Upper lobe of left lung (tissue), 6 donors: Measurements from ENCODE around the gene GTF2IRD1. TPM values are rescaled to one million over a fixed set of nuclear protein-coding genes. Genes with fewer than 3 reads are reported as not detected.

Experiments
- ATAC-seq, 2 donors: fragments of 200-7000 bp; cut with Tn5 transposase; one replicate each; pipeline ENCODE4 v1.9.1; 2022; ENCODE audit warnings: mild to moderate bottlenecking in 2 of 2, moderate library complexity in 2 of 2; ENCODE audit not compliant: low FRiP score in 2 of 2
- DNase-seq, 2 donors: peaks; one replicate each; pipeline ENCODE4 v3.0.0-alpha.2; 2019 to 2020
- H3K27ac ChIP-seq, 4 donors: fragments of 200-600 bp; sonication (generic); one replicate each; pipeline ENCODE4 v1.5.1; 2016 to 2019
- H3K27me3 ChIP-seq, 4 donors: fragments of 200-600 bp; sonication (generic); one replicate each; pipeline ENCODE4 v1.5.1; 2017 to 2019
- H3K36me3 ChIP-seq, 4 donors: fragments of 200-600 bp; sonication (generic); one replicate each; pipeline ENCODE4 v1.5.1; 2016 to 2019
- H3K4me1 ChIP-seq, 4 donors: fragments of 200-600 bp; sonication (generic); one replicate each; pipeline ENCODE4 v1.5.1; 2018 to 2019
- H3K4me3 ChIP-seq, 4 donors: fragments of 200-600 bp; sonication (generic); one replicate each; pipeline ENCODE4 v1.5.1; 2017 to 2019; ENCODE audit warnings: mild to moderate bottlenecking in 2 of 4, moderate library complexity in 1 of 4
- H3K9me3 ChIP-seq, 4 donors: fragments of 200-600 bp; sonication (generic); one replicate each; pipeline ENCODE4 v1.5.1; 2018 to 2019
- EP300 ChIP-seq, 4 donors: sonication (generic); formaldehyde crosslinking; IDR thresholded peaks; one replicate each; pipeline ENCODE4 v1.5.1; 2017; ENCODE audit warnings: antibody characterized with exemption in 4 of 4, control low read depth in 2 of 4
- POLR2A ChIP-seq, 4 donors: fragments of 450-650 bp; IDR thresholded peaks; one replicate each; pipeline ENCODE4 v1.5.1; 2016 to 2017; ENCODE audit warnings: antibody characterized with exemption in 4 of 4, mild to moderate bottlenecking in 2 of 4
- POLR2AphosphoS5 ChIP-seq, 2 donors: sonication (generic); formaldehyde crosslinking; IDR thresholded peaks; one replicate each; pipeline ENCODE4 v1.5.1; 2017; ENCODE audit warnings: antibody characterized with exemption in 2 of 2
- WGBS, 2 donors: methylation state at CpG; one replicate each; pipeline ENCODE4 v1.1.5; 2017 to 2018; 5-methylcytosine and 5-hydroxymethylcytosine counted together
- total RNA-seq, 6 donors: library from RNA; depleted of rRNA in 4 of 6; stranded (reverse); fragments of >200 nt in 4 of 6; gene quantifications; one replicate each; pipeline versions ENCODE4 v1.1.0 to v1.2.1, GENCODE V29; 2016 to 2021
- TF ChIP-seq, protein P1 (sequence below), 6 experiments: fragments of 450-650 bp in 4 of 6; fragments of 200-600 bp in 2 of 6; sonication (generic) in 2 of 6; IDR thresholded peaks; one replicate each; pipeline ENCODE4 v1.5.1; 2016 to 2019; ENCODE audit warnings: antibody characterized with exemption in 6 of 6
- donor health status: DM: no; HTN: no; CAD: no; lungs with moderate emphysema.
- donor health status: DM: no; HTN: yes; CAD: no; lungs with severe emphysema.

The GTF2IRD1 gene
- total RNA-seq, 6 donors from 2014 or later = 16.4 to 41.9 (median 28.1) TPM

- no peak for DNase-seq
- Histone ChIP-seq H3K27me3 (no peaks in the 10 kb centered on the region), H3K4me3 (no peak overlapping the region), H3K27ac (peak overlapping the region; percentile 94 to 98 (median 96)), H3K36me3 (no peaks in the 10 kb centered on the region), H3K9me3 (no peaks in the 10 kb centered on the region), H3K4me1 (peaks cover 61 to 78% (median 71%) of the 10 kb centered on the region in 4 donors)
- 75 to 91% methylated on average over 3 to 4 of the region's 4 CpGs for WGBS, 2 donors
- no peak for TF ChIP-seq POLR2AphosphoS5 (IDR thresholded peaks at IDR 0.05)
- TF ChIP-seq EP300 (IDR thresholded peaks at IDR 0.05) = no peak
- TF ChIP-seq, protein P1, sequence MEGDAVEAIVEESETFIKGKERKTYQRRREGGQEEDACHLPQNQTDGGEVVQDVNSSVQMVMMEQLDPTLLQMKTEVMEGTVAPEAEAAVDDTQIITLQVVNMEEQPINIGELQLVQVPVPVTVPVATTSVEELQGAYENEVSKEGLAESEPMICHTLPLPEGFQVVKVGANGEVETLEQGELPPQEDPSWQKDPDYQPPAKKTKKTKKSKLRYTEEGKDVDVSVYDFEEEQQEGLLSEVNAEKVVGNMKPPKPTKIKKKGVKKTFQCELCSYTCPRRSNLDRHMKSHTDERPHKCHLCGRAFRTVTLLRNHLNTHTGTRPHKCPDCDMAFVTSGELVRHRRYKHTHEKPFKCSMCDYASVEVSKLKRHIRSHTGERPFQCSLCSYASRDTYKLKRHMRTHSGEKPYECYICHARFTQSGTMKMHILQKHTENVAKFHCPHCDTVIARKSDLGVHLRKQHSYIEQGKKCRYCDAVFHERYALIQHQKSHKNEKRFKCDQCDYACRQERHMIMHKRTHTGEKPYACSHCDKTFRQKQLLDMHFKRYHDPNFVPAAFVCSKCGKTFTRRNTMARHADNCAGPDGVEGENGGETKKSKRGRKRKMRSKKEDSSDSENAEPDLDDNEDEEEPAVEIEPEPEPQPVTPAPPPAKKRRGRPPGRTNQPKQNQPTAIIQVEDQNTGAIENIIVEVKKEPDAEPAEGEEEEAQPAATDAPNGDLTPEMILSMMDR (IDR thresholded peaks at IDR 0.05) = no peak
- TF ChIP-seq POLR2A (IDR thresholded peaks at IDR 0.05) = no peak
- ATAC-seq = no peak
These were observed 25.0 kb downstream of the GTF2IRD1 start for GRCh38 chr7:74478671-74479065.

DNA sequence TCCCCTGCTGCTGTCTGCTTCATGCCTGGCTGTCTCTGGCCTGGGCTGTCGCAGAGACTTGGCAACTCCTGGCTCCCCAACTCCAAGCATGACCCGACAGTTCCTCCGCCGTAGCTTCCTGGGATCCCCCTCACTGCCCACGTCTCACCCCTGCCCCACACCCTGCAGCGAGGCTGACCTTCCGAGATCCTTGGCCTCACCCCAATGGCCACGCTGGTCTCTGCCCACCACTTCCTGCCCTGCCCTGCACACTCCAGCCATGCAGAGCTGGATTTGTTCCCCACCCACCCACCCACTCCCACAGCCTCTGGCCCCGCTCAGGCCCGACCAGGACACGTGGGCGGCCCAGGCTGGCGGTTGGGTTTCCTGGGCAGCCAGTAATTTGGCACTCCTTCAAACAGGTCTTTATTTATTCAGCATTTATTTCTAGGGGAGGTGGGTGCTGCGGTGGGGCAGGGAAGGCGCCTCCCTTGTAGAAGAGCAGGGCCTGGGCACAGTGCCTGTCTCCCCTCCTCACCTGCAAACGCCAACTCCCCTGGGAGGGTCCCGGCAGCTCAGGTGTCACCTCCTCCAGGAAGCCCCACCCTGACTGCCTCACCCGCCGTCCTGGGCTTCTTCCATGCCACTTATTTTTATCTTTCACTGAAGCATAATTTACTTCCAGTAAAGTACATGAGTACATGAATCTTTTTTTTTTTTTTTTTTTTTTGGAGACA lies 25.5 kb downstream of the GTF2IRD1 start:
- Histone ChIP-seq H3K27me3 (no peaks in the 10 kb centered on the region), H3K4me3 (no peak overlapping the region), H3K9me3 (no peaks in the 10 kb centered on the region), H3K36me3 (no peaks in the 10 kb centered on the region), H3K27ac (peak overlapping the region; percentile 94 to 98 (median 96)), H3K4me1 (peaks cover 65 to 83% (median 76%) of the 10 kb centered on the region in 4 donors)
- TF ChIP-seq EP300 (IDR thresholded peaks at IDR 0.05) = peak in 1 of 4 donors; percentile 74
- no peak for TF ChIP-seq POLR2AphosphoS5 (IDR thresholded peaks at IDR 0.05)
- DNase-seq = peak; percentile 80 to 87
- peak; percentile 13 to 38 for ATAC-seq
- WGBS, 2 donors = 25% methylated on average over 13 to 18 of the region's 19 CpGs

DNA sequence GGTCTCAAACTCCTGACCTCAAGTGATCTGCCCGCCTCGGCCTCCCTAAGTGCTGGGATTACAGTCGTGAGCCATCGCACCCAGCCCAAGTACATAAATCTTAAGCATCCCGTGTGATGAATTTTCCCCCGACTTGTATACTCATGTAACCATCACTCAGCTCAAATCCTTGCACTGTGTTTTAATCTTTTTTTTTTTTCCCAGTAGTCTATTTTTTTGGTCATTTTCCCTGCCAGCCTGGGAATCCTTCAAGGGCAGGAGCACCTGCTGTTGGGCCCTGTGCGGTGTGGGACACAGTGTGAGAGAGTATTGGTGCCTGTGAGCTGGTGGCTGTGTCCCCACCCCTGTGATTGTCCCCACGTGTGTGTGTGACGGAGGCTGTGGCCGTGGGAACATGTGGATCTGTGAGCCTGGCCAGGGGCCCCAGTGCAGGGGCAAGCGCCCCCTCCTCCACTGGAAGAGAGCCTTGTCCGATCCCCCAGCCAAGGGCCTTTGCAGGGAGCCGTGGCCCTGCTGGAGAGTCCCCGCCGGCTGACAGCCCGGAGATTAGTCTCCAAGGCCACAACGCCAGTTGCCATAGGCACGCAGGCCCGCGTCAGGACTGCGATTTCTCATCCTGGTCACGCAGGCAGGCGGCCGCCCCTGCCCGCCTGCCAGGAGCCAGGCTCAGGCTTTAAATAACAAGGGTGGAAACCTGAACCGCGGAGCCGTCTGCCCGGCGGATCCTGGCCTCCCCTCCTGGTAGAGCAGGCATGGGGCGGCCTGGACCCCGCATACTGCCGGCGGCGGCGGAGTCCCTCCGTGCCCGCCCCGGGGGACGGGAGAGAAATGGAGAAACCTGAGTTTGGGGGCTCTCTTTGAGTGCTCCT lies 26.5 kb downstream of the GTF2IRD1 start:
- H3K36me3 ChIP-seq = no peaks in the 10 kb centered on the region
- peaks cover 65 to 83% (median 78%) of the 10 kb centered on the region in 4 donors for H3K4me1 ChIP-seq
- TF ChIP-seq, protein P1 (IDR thresholded peaks at IDR 0.05) = peak in 1 of 6 experiments; percentile 9
- peak in 1 of 4 donors; percentile 52 for TF ChIP-seq EP300 (IDR thresholded peaks at IDR 0.05)
- peak in 3 of 4 donors; percentile 29 to 70 (median 56) for TF ChIP-seq POLR2A (IDR thresholded peaks at IDR 0.05)
- TF ChIP-seq POLR2AphosphoS5 (IDR thresholded peaks at IDR 0.05) = peak; percentile 49 to 55
- DNase-seq = peak; percentile 89 to 91
- ATAC-seq = peak; percentile 34 to 67
- H3K27ac ChIP-seq = peak overlapping the region; percentile 94 to 98 (median 96)
- peak overlapping the region; percentile 25 to 50 (median 40) for H3K4me3 ChIP-seq
- H3K27me3 ChIP-seq = no peaks in the 10 kb centered on the region
- 9 to 21% methylated on average over 15 to 38 of the region's 40 CpGs for WGBS, 2 donors
- no peaks in the 10 kb centered on the region for H3K9me3 ChIP-seq

DNA sequence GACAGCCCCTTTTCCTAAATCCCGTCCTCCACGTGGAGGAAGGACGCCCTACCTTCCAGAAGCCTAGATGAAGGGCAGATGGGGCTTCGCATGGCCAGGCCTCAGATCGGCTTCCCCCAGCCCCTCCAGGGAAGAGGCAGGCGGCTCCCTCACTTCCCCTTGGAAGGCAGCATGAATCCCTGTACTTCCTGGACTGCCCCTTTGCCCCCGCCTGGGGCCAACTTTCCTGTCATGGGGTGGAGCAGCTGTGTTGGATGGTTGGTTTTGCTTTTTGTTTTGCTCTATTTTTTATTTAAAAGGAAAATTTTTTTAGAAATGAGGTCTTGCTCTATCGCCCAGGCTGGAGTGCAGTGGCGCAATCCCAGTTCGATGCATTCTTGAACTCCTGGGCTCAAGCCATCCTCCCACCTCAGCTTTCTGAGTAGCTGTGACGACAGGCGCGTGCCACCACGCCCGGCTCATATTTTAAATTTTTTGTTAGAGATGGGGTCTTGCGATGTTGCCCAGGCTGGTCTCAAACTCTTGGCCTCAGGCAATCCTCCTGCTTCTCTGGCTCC lies 27.2 kb downstream of the GTF2IRD1 start:
- Histone ChIP-seq H3K27me3 (no peaks in the 10 kb centered on the region), H3K9me3 (no peaks in the 10 kb centered on the region), H3K27ac (peak overlapping the region; percentile 94 to 98 (median 96)), H3K36me3 (no peaks in the 10 kb centered on the region), H3K4me3 (peak overlapping the region; percentile 25 to 50 (median 40)), H3K4me1 (peaks cover 65 to 80% (median 76%) of the 10 kb centered on the region in 4 donors)
- ATAC-seq (peak in 1 of 2 donors; percentile 67), DNase-seq (peak in 1 of 2 donors; percentile 83)
- peak; percentile 70 to 82 for TF ChIP-seq POLR2AphosphoS5 (IDR thresholded peaks at IDR 0.05)
- TF ChIP-seq, protein P1 (IDR thresholded peaks at IDR 0.05) = no peak
- TF ChIP-seq POLR2A (IDR thresholded peaks at IDR 0.05) = peak in 2 of 4 donors; percentile 13 to 57
- peak in 2 of 4 donors; percentile 59 to 63 for TF ChIP-seq EP300 (IDR thresholded peaks at IDR 0.05)
- WGBS, 2 donors = 19 to 32% methylated on average over 12 to 14 of the region's 16 CpGs
